HG02798 (cell line): ENCODE data around the gene UNC5B.

Source experiments
- ATAC-seq: cut with Tn5 transposase; IDR thresholded peaks from one replicate; pipeline ENCODE4 v1.9.1; 2021; ENCODE audit warnings: mild to moderate bottlenecking; ENCODE audit not compliant: unreplicated experiment, poor library complexity

Gene UNC5B

GRCh38 chr10:71237843-71238623 lies 25.7 kb downstream of the UNC5B start:
- no peak for ATAC-seq

- ATAC-seq = no peak
Measured at GRCh38 chr10:71238626-71239025, 26.3 kb downstream of the UNC5B start.

GRCh38 chr10:71239131-71239915 lies 27.0 kb downstream of the UNC5B start:
- ATAC-seq = no peak

DNA sequence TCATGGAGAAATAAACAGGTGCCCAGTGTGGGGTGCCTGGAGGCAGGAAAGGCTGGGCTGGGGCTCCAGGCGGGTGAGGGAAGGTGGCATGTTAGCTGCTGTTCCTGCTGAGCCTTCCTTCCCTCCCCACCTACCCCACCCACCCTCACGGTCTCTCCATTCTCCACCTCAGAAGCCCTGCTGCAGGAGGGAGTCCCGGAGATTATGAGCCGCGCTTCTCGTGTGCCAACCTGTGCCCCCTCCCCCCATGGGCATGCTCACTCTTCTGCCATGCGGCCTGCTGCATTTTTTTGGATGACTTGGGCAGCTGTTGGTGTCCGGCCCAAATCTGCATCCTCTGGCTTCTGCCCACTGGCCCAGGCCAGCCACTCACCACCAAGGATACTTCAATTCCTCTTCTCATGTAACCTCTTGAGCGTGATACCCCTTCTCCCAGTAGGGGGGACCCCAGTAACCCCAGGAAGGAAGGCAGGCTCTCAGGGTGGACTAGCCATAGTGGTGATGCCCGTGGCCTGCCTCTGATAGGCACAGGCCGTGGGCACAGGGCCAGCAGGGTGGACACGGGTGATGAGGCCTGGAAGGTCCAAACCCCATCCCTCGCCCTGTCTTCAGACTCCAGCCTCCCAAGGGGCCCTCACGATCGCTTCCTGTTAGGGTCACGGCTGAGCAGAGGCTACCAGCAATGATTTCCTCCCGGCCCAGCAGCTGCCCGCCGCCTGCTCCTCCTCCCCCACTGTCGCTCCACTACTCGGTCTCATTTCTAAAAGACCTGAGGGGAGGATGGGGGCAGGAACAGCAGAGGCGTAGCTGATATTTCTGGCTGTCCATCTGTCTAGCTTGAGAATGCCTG lies 27.8 kb downstream of the UNC5B start:
- ATAC-seq = no peak

DNA sequence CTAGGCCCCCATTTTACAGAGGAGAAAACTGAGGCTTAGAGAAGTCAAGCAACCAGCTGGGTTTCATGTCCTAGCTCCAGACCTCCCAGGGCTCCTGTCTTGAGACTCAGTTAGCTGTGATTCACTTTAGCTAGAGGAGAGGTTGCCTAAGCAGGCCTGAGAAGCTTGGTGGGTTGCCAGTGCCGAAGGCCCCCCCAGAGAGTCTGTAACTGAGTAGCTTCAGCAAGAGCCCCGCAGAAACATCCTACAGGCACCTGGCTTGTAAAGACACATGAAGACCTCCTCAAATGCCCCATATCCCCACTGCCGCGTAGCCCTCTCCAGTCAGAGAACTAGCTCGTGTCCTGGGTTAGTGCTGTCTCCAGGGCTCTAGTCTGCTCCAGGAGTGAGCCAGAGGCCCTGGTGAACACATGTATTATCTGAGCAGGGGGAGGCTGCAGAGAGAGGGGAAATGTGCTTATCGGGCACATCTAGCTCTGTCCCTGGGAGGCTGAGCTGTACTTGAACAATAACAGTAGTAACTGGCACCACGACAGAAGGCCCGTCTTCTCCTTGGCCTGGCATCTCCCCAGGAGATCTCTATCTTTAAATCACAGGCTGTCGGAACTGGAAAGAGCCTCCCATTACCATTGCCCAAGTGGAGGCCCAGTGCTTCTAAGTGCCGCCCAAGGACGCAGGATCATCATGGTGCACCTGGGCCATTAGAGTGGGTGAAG lies 28.9 kb downstream of the UNC5B start:
- no peak for ATAC-seq

DNA sequence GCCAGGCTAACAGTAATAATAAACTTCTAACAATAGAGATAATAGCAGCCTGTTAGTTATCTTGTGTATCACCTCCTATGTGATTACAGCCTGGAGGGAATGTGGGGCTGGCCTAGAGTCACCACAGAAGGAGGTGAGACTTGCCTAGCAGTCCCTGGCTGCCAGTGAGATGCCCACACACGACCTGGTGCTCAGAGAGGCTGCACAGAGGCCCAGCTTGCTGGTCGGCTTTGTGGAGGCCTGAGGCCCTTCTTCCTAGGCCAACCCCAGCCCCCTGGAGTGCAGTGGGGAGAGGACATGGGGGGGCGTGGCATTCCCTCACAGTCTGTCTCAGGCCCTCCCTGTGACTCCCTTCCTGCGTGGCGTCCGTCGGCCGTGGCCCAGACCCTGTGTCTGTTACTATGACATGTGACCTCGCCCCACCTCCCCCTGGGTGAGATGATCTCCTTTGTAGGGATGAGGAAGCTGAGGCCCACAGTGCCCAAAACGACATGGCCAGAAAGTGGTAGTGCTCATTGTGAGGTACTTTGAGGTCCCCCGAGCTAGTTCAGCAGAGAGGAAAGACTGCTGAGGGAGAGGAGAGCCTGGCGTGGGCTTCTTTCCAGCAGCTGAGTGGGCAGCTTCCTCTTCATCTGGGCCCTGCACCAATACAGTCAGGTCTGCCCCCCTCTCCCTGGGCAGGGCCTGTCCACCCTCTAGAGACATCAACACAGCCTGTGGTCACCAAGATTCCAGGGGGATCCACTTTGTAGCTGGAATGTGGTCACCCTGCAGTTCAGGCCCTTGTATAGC lies 29.7 kb downstream of the UNC5B start:
- no peak for ATAC-seq

DNA sequence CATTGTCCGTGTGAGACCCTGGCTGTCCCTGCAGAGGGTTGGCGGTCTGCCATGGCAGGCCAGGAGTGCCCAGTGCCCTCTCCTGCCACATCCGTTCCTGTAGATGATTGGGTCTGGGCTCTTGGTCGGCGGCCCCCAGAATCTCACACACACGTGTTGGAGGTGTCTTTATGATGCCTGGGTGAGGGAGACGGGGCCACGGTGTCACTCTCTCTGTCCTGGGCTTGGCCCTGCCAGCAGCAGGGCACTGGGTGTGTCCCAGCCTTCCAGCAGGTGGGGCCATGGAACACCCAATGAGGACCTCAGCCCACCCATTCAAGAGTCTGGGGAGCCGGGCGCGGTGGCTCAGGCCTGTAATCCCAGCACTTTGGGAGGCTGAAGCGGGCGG lies 30.2 kb downstream of the UNC5B start:
- no peak for ATAC-seq

- no peak for ATAC-seq
Measured at GRCh38 chr10:71243756-71244395, 31.5 kb downstream of the UNC5B start.

GRCh38 chr10:71244431-71245419 lies 32.4 kb downstream of the UNC5B start:
- ATAC-seq = no peak

DNA sequence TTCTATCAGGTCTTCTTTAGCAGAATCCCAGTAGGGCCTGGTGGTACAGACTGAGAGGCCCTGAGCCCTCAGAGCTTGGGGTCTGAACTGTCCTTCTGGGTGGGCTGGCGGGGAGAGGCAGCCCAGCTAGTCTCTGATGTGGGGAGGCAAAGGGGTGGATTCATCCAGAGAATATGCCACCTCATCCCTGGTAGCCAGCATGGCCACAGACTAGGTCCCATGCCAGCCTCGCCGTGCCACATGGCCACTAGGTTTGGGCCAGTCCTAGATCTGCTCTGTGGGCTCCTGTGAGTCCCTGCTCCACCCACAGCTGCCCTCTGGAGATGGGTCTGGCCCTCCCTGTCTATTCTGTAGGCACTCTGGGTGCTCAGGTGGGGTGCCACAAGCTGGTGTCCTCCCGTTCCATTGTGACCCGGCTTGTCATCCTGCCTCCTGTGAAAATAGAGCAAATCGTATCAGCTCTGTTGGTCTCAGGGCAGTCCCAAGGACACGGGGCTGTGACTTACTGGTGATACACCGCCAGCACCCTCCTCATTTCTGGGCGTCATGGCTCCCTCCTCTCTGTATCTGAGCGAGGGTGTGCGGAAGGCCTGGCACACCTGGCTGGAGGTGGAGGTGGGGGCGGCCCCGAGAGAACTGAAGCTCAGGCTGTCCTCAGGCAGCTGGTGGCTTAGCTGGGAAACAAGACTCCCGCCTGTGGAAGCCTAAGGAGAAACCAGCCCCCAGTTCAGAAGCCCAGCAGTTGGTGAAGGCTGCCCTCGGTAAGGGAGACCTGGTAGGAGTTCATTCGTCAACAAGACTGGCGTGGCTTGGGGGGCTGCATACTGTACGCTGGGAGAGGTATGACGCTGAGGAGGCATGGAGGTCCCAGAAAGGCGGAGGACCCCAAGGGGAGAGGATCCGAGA lies 33.3 kb downstream of the UNC5B start:
- ATAC-seq = no peak

DNA sequence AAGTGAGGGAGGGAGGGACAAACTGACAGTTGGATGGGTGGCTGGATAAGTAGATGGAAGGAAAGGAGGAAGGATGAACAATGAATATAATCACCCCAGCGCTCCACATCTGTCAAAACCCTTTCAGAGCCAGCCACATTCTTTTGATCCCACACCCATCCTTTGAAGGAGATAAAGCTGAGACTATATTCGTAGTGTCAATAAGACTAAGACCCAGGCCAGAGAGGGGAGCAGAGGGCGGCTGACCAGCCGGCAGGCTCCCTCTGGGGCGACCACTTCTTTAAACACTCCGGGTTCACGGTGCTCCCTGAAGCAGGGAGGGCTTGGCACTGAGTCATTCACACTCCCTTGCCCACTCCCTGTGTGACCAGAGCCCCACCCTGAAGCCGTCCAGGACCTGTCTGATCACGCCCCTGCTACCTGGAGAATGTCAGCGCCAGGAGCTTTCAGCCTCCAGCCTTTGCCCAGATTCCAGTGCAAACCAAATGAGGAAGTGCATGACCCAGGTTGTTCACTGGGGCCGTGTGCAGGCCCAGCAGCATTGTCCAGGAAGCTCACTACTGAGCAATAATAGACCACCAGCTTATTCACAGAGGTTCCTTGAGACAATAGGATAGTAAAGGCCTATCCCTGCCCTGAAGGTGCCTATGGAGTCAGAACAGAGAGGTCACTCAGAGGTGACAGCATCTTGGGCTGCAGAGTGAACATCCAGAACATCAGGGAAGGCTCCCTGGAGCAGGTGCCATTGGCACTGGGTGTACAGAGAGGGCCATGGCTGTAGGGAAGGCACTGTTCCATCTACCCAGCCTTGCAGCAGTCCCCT lies 34.4 kb downstream of the UNC5B start:
- ATAC-seq = no peak

GRCh38 chr10:71247414-71247705 lies 35.0 kb downstream of the UNC5B start:
- no peak for ATAC-seq

DNA sequence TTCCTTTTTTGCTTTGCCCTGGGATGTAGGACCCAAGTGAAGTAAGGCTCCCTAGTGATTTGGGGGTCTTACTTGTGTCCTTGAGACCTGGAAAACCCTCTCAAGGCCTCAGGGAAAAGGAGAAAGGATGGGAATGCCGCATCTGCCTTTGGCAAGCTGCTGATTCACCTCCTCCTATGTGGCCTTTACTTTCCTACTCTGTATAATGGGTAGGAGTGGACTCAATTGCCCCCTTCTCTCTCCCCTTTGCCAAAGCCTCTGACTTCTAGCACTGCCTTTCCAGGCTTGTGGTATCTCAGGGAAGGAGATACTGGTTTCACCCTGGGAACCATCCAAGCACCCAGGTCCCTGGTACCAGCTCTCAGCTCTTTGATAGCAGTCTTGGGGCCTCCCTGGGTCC lies 35.4 kb downstream of the UNC5B start:
- ATAC-seq = no peak

DNA sequence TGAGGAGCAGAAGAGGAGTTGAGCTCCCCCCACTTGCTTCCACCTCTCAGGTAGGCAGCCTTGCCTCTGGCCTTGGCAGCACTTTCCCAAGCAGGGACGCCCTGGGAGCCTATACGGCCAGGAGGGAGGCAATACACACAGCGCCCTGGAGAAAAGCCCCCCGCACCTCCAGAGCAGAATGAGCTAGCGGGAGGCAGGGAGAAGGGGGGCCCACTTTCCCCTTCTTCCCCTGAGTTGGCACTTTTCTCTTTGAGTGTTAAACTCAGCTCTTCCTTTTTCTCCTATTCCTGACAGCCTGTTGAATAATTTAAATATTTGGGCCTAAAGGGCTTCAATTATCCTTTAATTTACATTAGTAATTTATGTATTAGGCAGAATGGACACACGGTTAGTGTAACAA lies 35.8 kb downstream of the UNC5B start:
- ATAC-seq = no peak

DNA sequence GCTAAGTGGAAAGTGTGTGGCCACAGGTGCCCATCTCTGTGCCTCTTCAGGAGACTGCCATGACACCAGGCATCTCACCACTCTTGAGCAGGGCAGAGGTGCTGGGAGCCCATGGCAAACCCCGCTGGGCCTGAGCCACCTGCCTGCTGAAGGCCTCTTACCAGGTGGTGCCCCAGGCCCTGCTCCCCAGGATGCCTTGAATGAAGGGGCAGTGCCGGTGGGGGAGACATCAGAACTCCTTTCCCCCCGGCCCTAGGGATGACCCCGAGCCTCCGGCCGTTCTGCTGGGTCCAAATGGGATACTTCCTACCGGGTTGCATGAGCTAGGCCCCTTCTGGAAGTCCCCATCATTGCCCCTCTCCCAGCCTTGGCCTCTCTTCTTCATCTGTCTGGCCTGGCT lies 37.6 kb downstream of the UNC5B start:
- no peak for ATAC-seq

DNA sequence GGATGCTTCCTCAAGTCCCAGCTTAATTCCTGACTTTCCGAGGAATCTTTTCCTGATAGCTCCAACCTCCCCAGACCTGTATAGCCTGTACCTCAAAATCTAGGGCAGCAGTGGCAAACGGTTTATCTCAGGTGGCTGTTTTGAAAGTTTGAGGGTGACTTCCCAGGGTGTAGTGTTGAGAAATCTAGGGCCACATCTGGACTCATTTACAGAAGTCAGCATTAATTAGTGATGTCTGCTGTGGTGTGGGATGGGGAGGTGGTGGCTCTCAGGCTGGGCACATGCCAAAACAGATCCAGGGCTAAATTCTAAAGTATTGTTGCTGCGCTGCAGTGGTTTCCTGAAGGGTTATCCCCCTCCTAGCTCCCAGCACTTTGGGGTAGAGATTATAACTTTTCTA lies 38.0 kb downstream of the UNC5B start:
- ATAC-seq = no peak
